AML-193 (cell line): ENCODE results near the gene SLC35A2.
"Not testable (repeated sequence)": the region's sequence is repeated elsewhere in the genome, so short reads cannot be mapped to it uniquely, and the experiment has no call there.

Experiments
- DNase-seq, 2 experiments: peaks; one replicate each; lab custom pipeline; 2025; lab: John Stamatoyannopoulos, UW

The SLC35A2 gene

GRCh38 chrX:48902776-48903175, 8.7 kb downstream of the SLC35A2 start:
- DNase-seq, result no peak

GRCh38 chrX:48902135-48902534, 9.3 kb downstream of the SLC35A2 start:
- no peak for DNase-seq

DNA sequence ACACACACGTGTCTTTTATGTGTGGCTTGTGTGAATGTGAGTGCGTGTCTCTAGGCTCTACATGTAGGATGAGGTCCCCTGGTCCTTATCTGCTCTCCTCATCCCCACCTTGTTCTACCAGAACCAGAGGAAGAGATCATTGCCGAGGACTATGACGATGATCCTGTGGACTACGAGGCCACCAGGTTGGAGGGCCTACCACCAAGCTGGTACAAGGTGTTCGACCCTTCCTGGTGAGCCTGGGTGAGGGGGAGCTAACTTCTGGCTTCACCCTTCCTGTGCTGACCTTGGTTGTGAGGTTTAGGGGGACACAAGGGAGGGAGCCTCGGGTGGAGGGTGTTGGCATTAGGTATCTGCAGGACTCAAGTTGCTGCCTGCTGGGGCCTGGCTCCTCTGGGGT, 10.4 kb downstream of the SLC35A2 start:
- DNase-seq, result no peak

DNA sequence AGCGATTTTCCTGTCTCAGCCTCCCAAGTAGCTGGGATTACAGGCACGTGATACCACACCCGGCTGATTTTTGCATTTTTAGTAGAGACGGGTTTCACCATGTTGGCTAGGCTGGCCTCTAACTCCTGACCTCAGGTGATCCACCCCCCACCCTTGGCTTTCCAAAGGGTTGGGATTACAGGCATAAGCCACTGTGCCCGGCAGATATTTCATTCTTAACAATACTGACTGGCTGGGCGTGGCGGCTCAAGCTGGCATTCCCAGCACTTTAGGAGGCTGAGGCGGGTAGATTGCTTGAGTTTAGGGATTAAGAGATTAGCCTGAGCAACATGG, 12.4 kb downstream of the SLC35A2 start:
- DNase-seq, result no peak

- DNase-seq, result peak; percentile 77 to 83
Measured at GRCh38 chrX:48897625-48898306, 13.7 kb downstream of the SLC35A2 start, which contains the start of the genes PQBP1 and TIMM17B. Gene PQBP1 (plus strand): TSS chrX:48897930. CDS start chrX:48898510, 580 bp downstream. Gene TIMM17B (minus strand): TSS chrX:48897768. CDS start chrX:48897749, 19 bp downstream.

- DNase-seq, result peak; percentile 36 to 49
Measured at GRCh38 chrX:48897157-48897624, 14.3 kb downstream of the SLC35A2 start.

DNA sequence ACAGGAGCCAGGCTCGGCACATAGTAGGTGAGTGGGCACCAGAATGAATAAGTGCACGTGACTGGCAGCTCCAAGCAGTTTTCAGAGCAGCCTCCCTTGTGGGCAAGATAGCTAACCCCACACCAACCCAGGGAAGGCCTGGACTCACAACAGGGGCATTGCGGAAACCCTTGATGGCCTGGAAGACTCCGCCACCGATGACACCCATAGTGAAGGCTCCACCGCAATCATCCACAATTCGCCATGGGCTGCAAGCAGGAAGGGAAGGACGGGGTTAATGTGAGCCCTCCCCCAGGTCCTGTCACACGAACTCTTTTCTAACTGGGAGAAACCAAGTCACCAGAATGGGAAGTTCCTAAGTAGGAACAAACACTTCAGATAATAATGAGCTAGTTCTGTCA, 14.8 kb downstream of the SLC35A2 start:
- DNase-seq, result no peak

DNA sequence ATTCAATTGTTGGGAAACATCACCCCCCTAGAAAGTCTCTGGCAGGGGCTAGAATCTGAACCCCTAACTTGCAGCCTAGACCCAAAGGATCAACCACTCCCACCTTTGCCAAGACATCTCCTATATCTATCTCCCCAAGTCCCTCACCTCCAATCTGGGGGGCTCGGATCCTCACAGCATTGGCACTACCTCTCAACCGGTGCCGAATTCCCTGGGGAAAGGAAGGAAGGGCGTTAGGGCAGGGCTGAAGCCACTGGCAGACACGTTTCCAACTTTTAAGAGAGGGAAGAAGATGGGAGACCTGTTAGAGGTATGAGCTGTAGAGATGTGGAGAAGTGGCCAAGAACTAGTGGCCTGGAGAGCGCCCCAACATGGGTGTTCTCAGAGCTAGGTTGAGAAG, 16.6 kb downstream of the SLC35A2 start:
- DNase-seq, result no peak

DNA sequence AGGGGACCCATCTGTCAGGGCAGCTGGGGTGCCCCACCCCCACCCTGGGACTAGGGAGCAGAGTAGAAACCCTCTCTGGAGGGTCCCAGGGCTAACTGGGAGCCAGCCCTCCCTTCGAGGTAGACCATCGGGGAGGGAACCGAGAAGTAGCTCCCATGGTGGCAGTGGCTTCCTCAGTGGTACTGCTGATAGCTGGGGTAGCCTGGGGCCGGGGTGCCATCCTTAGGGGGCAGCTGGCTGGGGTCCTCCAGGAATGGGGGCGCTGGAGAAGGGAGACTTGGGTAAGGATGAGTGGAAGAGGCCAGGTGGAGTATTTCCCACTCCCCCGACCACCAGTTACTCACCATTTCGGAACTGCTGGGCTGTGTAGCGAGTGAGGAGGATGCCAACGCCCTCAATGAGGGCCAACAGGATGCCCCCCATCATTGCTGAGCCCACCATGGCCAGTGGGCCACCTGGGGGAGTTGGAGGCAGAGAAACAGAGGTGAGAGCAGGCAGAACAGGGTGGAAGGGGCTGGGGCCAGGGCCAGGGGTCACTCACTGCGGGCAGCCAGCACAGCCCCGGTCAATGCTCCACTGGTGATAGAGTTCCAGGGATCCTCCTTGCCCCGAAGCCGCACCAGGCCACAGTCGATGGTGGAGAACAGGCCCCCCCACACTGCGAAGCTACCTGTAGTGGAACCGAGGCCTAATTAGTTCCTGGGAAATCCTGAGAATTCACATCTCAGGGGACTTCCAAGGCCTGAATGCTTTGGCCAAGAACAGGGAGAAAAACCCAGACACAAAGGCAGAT, 17.7 kb downstream of the SLC35A2 start:
- no peak for DNase-seq

DNA sequence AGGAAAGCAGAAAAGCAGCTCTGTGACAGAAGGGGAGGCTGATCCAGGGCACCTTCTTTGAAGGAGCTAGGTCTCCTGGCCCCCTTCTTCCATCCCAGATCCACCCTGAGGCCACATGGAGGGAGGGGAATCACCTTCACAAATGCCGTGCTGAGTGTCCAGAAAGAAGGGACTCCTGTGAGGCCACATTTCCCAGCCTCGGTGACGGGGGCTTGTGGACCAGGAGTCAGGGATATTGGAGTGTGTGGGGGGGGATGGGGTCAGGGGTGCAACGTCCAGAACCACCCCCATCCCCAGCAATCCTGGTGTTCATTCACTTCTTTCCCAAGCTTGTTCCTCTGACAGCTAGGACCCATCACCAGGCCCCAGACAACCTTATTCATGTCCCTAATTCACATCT, 18.6 kb downstream of the SLC35A2 start:
- no peak for DNase-seq

DNA sequence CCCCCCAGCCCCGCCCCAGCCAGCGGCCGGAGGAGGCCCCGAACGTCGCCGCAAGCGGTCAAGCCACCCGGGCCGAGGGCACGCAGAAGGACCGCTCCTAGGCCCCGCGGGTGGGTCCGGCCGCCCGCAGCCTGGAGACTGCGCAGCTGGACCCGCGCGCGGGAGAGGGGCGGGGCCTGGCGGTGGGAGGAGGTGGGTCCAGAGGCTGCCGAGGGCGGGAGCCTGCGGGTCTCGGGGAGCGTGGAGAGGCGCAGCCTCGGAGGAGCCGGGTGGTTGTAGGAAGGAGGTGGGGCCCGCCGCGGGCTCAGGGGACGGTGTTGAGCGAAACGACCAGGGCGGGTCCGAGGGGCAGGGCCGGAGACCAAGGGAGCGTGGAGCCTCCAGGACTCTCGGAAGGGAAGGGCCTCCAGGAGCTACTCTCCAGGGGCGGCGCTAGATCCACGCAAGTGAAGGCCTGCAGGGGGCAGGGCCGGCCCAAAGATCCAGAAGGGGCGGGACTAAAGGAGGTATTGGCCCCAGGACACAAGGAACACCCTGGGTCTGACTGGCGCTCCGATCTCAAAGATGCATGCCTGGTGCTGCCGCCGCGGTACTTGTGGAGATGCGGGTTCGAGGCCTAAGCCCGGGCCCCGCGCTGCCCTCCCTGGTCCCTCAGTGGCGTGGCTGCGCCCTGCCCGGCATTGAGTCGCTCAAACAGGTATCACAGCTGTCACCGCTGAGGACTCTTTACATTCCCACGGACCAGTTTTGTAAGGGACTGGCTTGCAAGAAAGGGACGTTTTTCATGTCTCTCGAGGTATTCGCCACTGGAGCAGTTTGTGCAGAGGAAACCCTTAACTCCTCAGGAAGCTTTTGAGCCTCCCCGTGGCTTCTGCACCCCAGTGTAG, 19.8 kb downstream of the SLC35A2 start:
- peak; percentile 62 to 65 for DNase-seq

- DNase-seq, result no peak
Measured at GRCh38 chrX:48890934-48891401, 20.5 kb downstream of the SLC35A2 start.

DNA sequence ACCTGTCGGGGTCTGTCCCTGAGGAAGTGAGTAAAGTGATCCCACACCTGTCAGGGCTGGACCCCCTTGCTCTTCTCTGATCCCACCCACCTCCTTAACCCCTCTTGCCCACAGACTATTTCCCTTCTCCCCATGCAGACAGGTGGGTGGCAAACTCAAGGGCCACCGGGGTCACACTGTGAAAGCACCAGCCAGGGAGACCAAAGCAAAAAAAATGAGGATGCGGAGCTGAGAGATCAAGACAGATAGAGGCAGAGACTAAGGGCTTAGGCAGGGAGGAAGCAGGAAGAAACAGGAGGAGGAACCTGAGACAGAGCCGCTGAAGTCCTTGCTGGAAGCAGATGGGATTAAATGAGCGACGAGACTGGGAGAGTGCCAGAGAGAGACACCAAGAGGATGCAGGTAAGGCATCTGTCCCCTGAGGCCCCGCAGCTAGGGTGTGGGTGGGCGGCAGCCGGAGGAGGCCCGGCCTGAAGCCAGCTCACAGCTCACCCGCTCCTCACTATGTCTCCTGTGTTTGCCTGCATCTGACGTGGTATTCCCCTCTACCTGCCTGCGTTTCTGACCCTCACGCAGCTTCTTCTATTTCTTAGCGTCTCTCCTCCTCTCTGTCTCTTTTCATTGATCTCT, 21.0 kb downstream of the SLC35A2 start:
- DNase-seq, result no peak

- DNase-seq, result not testable (repeated sequence)
Measured at GRCh38 chrX:48886586-48886985, 24.9 kb downstream of the SLC35A2 start.

GRCh38 chrX:48883729-48884128, 27.7 kb downstream of the SLC35A2 start:
- no peak for DNase-seq

- DNase-seq, result not testable (repeated sequence)
Measured at GRCh38 chrX:48876944-48877343, 34.5 kb downstream of the SLC35A2 start.

DNA sequence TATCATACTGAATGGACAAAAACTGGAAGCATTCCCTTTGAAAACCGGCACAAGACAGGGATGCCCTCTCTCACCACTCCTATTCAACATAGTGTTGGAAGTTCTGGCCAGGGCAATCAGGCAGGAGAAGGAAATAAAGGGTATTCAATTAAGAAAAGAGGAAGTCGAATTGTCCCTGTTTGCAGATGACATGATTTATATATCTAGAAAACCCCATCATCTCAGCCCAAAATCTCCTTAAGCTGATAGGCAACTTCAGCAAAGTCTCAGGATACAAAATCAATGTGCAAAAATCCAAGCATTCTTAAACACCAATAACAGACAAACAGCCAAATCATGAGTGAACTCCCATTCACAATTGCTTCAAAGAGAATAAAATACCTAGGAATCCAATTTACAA, 39.4 kb downstream of the SLC35A2 start:
- not testable (repeated sequence) for DNase-seq

GRCh38 chrX:48864210-48864609, 47.2 kb downstream of the SLC35A2 start:
- DNase-seq, result no peak

DNA sequence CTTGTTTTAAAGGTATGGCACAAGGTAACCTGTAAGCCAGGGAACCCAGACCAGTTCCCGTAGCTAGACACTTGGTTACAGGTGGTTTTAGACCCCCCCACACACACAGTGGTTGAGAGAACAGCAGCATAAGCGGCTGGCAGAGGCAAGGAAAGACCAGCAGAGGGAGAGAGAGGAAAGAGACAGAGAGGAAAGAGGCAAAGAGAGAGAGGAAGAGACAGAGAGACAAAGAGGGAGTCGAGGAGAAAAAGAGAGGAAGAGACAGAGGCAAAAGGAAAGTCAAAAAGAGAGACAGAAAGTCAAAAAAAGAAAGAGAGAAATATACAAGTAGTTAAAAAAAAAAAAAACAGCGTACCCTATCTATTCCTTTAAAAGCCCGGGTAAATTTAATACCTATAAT, 56.5 kb downstream of the SLC35A2 start:
- DNase-seq, result peak in 1 of 2 experiments; percentile 1

DNA sequence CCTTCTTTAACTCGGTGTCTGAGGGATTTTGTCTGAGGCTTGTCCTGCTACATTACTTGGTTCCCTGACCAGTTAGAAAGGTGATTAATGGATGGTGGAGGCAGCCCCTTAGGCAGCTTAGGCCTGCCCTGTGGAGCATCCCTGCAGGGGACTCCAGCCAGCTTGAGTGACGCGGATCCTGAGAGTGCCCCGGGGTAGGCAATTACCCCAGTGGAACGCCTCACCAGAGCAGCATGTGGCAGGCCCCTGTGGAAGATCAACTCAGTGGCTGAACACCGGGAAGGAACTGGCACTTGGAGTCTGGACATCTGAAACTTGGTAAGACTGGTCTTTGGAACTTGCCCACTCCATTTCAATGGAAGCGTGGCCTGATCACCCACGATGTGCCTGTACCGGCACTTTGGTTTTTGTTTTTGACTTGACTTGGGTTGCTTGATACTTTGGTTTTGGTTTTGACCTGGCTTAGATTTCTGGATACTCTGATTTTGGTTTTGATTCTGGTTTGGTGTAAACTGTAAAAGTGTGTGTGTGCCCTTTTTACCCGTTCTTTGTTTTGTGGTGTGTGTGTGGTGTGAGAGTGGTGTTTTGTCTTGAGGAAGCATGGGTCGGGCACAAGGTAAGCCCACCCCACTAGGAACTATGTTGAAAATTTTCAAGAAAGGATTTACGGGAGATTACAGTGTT, 57.2 kb downstream of the SLC35A2 start:
- DNase-seq, result not testable (repeated sequence)

- DNase-seq, result not testable (repeated sequence)
Measured at GRCh38 chrX:48853494-48853893, 58.0 kb downstream of the SLC35A2 start.
